ENCODE data around the gene TINCR.

GRCh38 chr19:5579286-5579685, 11.5 kb upstream of the TINCR start:
- TF ChIP-seq CTCF (IDR thresholded peaks at IDR 0.05; ENCODE audit: insufficient read depth, low read length, poor library complexity, severe bottlenecking) (no peak), EZH2phosphoT487 (conservative IDR thresholded peaks at IDR 0.05; ENCODE audit: low read length) (no peak)

Measured in SU-DHL-6 (cell line).